ENCODE data around the gene ACADS.
"Not testable (repeated sequence)": the region's sequence is repeated elsewhere in the genome, so short reads cannot be mapped to it uniquely, and the experiment has no call there.

ACADS gene

DNA sequence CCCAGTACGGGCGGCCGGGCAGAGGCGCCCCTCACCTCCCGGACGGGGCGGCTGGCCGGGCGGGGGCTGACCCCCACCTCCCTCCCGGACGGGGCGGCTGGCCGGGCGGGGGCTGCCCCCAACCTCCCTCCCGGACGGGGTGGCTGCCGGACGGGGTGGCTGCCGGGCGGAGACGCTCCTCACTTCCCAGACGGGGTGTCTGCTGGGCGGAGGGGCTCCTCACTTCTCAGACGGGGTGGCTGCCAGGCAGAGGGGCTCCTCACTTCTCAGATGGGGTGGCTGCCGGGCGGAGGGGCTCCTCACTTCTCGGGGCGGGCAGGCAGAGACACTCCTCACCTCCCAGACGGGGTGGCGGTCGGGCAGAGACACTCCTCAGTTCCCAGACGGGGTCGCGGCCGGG, 6.6 kb downstream of the ACADS start:
- DNase-seq: not testable (repeated sequence)

DNA sequence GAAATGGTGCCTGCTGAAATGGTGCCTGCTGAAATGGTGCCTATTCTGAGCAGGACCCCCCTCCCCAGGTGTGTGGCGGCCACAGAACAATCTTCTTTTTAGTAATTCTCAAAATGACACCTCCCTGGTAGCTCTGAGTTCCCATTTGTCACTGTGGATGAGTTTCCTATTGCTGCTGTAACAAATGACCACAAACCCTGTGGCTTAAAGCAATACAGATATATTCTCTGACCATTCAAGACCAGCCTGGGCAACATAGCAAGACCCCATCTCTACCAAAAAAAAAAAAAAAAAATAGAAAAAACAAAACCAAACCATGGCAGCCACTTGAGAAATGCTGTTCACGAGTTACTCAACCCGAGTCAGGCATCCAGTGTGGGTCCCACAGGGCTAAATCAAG, 7.9 kb downstream of the ACADS start:
- DNase-seq: no peak

DNA sequence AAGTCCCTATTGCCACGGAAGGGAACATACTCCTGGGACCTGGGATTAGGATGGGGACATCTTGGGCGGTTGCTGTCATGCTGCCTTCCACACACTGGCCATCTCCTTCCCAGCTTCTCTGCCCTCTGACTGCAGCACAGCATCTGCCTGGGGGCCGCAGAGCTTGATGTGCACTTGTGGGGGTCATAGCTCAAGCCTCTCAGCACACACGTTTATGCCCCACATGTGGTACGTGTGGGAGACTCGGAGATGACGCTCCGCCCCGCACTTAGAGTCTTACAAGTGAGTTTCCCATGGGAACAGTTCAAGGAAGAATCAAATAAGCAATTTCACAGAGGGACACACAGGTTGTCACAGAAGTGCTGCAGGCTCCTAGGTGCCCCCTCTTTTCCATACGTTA, 8.6 kb downstream of the ACADS start:
- no peak for DNase-seq

DNA sequence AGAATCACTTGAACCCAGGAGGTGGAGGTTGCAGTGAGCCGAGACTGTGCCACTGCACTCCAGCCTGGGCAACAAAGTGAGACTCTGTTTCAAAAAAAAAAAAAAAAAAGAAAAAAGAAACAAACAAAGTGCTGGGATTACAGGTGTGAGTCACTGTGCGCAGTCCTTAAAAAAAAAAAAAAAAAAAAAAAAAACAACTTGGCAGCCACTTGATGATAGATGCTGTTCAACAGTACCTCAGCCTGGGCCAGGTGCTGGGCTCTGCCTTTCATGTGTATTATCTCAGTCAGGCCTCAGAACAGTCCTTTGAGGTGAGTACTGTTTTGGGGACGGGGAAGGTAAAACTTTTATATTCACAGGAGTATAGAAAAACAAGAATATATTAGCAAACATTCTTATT, 9.6 kb downstream of the ACADS start:
- DNase-seq: no peak

DNA sequence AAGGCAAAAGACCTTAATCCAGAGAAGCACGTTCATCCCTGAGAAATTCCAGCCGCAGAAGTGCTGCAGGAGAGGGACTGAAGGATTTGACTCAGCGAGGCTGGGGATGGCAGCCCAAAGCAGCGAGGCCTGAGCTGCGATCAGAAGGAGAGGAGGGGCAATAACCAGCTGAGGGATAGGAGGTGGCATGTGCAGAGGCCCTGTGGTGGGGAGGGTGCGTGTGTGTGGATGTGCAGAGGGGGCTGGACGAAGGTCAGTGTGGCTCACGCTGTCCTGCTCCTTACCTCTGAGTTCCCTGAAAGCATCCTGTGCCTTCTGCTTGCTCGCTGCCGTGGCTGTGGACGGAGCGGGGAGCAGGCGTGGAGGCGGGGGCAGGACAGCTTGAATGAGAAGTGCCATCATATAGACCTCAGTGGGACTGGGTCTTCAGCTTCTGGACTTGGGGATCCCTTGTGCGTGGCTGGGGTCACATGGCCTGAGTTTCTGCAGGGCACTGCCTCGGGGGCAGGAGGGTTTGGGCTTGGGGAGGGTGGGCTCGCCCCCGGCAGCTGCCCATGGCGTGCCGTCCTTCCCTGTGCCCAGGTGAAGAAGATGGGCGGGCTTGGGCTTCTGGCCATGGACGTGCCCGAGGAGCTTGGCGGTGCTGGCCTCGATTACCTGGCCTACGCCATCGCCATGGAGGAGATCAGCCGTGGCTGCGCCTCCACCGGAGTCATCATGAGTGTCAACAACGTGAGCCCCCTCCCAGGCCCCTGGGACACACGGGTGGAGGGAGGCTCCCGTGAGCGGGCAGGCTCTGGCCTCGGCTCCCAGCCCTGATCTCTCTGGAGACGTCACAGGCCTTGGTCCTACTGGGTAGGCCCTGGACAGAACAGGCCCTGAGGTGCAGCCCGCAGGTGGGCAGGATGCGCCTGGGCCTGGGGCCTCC, 11.0 kb downstream of the ACADS start:
- no peak for DNase-seq

DNA sequence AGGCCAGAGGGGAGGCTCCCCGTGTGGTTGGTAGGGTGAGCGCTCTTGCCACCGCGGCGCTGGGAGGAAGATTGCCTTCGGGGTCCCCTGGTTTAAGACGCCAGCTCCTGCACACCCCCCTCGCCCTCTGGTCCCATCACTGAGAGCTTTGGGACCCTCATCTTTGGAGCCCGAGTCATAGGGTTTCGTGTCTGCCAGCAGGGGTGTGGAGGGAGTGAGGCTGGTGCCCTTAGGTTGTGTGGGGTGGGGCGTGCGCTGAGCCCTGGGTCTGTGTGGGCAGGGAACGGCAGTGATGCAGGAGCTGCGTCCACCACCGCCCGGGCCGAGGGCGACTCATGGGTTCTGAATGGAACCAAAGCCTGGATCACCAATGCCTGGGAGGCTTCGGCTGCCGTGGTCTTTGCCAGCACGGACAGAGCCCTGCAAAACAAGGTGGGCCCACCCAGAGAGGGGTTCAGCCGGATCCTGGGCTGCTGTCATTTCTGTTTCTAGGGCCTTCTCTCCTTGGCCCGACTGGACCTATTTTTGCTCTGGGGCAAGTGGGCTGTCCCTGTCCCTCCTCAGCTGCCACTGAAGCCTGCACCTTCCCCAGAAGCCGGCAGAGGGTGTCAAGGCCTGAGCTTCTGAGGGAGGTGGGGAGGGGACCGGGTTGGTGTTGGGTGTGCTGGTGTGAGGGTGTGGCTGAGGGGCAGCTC, 12.1 kb downstream of the ACADS start:
- DNase-seq: no peak

DNA sequence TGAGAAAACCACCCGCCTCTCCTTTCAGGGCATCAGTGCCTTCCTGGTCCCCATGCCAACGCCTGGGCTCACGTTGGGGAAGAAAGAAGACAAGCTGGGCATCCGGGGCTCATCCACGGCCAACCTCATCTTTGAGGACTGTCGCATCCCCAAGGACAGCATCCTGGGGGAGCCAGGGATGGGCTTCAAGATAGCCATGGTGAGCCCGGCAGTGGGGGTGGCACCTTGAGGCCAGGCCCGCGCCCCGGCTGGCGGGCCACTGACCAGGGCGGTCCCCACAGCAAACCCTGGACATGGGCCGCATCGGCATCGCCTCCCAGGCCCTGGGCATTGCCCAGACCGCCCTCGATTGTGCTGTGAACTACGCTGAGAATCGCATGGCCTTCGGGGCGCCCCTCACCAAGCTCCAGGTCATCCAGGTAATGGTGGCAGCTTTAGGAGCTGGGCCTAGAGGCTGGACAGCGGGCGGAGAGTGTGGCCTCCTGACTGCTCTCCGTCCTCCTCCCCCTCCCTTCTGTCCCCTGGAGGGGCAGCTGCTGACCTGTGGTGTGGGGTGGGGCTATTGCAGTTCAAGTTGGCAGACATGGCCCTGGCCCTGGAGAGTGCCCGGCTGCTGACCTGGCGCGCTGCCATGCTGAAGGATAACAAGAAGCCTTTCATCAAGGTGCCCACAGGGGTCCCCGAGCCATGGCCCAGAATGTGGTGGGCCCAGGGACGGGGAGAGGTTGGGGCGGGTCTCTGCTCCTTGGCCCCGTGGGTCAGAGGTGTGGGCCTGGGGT, 12.8 kb downstream of the ACADS start:
- no peak for DNase-seq

DNA sequence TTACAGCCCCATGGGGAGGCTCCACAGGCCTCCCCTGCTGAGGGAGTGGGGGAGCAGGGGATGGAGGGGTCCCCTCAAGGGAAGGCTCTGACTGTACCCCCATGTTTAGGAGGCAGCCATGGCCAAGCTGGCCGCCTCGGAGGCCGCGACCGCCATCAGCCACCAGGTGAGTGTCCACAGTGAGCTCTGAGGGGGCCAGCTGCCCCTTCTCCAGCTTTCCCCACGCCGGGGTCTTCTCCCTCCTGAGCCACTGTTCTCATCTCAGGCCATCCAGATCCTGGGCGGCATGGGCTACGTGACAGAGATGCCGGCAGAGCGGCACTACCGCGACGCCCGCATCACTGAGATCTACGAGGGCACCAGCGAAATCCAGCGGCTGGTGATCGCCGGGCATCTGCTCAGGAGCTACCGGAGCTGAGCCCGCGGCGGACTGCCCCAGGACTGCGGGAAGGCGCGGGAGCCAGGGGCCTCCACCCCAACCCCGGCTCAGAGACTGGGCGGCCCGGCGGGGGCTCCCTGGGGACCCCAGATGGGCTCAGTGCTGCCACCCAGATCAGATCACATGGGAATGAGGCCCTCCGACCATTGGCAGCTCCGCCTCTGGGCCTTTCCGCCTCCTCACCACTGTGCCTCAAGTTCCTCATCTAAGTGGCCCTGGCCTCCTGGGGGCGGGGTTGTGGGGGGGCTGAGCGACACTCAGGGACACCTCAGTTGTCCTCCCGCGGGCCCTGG, 13.6 kb downstream of the ACADS start:
- DNase-seq: no peak

DNA sequence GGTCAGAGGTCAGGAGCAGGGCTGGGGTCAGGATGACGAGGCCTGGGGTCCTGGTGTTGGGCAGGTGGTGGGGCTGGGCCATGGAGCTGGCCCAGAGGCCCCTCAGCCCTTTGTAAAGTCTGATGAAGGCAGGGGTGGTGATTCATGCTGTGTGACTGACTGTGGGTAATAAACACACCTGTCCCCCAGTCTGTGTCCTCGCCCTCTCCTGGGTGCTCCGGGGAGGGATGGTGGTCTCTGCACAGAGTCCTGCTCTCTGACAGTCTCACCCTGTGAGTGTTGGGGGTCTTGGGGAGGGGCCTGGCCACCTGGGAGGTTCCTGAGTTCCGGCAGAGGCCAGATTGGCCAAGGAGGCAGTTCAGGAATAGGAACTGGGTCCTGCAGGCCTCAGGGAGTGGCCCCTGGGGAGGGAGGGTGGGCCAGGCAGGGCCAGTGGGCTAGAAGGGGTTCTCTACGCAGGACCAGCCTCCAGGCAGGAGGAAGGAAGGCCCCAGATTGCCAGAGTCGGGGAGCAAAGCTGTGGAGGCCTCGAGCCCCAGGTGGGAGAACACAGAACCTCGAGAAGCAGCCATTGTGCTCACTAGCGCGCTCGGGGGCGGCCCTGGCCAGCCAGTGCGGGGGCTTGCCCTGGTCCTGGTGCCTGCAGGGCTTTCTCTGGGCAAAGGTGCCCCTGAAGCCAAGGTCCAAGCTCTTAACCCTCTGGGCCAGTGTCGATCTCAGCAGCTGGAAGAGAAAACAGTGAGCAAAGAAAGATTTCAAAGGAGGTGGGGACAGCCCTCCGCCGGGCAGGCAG, 14.4 kb downstream of the ACADS start:
- no peak for DNase-seq

DNA sequence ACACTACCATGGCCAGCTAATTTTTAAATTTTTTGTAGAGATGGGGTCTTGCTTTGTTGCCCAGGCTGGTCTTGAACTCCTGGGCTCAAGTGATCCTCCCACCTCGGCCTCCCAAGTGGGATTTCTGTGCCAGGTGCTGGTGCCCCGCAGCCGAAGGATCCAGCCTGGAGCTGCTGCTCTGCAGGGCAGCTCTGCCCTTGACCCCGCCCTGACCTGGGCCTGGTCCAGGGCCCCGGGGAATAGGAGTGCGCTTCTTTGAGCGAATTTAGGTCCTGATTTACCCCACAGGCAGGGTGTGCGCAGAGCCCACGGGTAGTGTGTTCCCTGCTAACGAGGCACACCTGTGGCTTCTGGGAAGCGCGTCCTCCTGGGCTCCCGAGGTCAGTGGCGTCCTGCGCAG, 15.2 kb downstream of the ACADS start:
- no peak for DNase-seq

DNA sequence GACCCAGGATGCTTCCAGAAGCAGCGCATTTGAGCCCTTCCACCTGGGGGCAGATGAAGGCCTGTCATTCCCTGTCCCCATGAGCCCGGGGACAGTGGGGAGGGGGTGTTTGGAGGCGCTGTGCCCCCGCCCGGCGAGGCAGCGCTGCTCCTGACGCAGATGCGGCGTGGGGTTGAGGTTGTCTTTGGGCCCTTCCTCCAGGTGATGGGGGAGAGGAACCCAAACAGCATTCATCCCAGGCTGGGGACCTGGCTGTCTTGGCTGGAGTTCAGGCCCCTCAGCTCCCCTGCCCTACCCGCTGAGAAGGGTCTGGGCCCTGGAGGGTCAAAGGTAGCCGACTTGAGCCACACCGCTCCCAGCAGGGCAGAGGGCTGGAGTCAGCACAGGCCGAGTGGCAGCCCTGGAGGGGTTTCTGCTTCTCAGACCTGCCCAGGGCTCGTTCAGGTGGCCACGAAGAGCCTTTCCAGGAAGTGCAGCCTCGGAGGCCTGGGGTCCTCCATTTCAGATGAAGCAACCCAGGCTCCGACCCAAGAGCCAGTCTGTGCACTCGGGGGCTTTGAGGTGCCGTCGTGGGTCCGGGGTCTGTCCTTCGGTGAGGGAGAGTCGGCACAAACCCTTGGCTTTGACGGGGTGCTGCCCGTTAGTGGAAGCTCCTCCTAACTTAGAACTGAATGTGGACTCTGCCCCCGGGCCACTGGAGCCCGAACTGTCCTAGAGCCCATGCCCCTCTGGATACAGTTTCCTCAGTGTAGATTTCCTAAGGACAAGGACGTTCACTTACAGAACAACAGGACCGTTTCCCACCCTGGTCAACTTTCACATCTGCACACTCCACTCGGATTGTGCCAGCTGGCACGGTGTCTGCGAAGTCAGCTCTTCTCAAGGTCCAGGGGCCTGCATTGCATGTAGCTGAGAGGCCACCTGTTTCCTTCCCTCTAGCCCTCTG, 16.1 kb downstream of the ACADS start:
- no peak for DNase-seq

DNA sequence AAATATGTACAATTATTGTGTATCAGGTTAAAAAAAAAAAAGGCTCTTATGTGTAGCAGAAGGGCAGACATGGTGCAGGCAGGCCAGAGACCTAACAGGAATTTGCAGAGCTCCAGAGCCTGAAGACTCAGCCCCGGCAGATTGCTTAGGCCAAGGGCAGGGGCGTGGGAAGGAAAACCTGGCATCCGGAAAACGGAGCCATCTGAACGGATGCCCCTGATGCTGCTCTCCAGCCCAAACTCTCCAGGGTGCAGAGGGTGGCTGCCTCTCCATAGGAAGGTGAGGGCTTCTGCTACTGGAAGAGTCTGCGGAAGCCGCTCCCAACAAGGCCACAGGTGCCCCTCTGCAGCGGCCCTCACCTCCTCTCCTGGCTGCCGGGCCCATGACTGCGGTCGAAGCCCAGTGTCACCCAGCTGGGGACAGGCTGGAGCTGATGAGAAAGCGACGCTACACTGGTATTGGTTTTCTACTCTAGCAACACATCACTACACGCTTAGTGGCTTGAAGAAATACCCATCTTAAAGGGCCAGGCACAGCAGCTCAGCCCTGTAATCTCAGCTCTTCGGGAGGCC, 19.4 kb downstream of the ACADS start:
- no peak for DNase-seq

DNA sequence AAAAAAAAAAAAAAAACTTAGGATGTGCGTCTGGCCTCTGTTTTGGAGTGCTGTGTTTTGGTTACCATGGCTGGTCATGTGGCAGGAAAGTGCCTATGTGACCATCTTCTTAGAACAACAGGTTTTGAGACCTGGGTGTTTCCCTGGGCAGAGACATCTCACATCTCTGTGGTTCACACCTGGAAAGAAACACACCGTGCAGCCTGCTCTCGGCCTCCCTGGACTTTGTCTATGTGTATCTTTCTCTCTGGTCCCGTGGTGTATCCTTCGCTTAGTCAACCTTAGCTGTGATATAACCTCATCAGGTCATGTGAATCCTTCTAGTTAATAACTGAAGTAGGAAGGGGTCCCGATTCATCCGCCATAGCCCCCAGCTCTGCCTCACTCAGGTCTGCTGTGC, 22.6 kb downstream of the ACADS start:
- no peak for DNase-seq

DNA sequence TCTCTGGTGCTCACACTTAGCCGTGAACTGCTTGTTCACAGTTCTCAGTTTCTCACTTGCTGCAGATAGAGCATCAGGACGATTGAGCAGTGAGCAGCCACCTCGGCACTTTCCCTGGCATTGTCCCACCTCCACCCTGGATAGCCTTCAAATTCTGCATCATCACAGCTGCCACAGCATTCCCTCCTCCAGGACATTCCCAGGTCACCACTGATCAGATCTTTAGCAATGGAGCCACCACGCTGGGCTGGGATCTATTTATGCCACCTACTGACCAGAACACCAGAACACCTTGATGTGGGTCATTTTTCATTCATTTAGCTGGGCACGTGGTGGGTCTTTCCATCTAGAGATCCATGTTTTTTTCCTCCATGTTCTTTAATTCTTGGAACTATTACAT, 23.6 kb downstream of the ACADS start:
- no peak for DNase-seq

DNA sequence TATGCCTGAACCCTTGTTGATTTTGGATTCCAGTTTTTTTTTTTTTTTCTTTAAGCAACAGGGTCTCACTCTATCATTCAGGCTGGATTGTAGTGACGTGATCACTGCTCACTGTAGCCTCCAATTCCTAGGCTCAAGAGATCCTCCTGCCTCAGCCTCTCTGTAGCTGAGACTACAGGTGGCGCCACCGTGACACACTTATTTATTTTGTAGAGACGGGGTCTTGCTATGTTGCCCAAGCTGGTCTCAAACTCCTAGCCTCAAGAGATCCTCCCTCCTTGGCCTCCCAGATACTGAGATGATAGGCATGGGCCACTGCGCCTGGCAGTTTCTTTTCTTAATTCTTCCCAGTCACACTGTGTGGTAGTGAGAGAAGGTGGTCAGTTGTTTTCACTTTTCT, 25.2 kb downstream of the ACADS start:
- no peak for DNase-seq

DNA sequence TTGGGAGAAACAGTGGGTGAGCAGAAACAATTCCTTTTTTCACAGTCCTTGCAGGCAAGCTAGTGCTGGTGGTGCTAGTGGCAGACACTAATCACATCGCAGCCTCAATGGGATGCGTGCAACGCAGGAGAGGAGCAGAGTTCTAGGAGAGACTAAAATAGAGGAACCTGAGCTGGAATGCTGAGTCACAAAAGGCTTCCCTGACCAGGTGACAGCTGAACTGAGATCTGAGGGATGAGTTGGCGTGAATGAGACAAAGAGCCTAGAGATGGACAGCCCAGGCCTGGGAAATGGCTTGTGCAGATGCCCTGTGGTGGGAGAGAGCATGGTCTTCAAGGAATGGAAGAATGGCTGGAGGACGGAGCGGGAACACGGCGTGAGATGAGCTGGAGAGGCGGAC, 25.8 kb downstream of the ACADS start:
- no peak for DNase-seq

DNA sequence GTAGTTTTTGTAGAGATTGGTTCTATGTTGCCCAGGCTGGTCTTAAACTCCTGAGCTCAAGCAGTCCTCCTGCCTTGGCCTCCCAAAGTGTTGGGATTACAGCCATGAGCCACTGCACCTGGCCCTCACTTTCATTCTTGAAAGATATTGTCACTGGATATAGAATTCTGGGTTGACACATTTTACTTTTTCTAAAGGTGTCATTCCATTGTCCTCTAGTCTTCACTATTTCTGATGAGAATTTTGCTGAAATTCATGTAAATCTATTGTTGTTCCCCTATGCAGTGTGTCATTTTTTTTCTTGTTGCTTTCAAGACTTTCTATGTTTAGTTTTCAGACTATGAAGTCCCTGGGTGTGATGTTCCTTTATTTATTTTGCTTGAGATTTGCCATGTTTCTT, 29.2 kb downstream of the ACADS start:
- DNase-seq: no peak

DNA sequence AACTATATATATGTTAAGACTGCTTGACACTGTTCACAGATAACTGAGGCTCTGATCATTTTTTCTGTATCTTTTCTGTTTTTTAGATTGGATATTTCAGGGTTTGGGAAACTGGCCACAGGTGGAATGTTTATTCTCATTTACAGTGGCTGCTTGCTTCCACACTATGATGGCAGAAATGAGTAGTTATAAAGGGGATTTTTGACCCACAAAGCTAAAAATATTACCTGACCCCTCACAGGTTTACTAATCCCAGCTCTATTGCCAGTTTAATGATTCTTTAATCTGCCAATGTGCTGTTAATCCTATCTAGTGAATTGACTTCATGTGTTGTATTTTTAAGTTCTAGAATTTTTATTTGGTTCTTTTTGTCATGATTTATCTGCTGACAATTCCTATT, 29.6 kb downstream of the ACADS start:
- DNase-seq: no peak

DNA sequence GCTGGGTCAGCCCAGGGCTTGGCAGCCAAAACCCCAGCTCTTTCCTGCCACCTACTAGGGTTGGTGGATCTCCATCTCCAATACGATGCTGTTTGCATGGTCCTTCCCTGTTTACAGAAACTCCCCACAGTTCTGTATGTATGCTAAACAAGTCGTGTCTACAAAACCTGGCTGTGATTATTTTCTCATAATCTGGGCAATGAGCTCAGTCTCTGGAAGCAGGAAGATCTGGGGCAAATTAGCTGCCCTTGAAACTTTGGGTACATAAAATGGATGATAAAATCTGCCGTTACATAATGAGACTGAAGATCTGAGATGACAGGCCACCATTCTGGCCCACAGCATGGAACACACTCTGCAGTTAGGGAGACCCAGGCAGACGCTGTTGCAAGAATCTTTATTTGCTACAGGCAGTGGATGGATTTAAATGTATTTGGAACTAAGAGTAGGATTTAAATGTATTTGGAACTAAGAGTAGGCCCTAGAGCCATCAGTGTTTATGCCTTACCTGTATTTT, 31.7 kb downstream of the ACADS start:
- DNase-seq: no peak

DNA sequence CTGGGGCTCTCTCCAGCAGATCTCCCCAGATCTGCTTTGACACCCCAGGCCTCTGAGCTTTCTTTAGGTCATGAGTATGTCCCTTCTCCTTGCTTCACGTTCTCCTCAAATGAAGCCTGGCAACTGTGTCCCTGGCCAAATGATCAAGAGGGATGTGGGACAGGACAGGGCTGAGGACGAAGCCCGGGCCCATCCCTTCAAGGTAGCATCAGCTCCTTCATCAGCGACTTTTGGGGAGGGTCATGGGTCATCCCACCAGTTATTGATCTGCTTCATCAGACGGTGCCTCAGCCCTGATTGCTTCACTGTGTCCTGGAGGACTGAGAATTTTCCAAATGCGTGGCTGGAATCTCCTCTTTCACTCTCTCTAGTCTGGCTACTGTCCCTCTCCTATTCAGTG, 32.3 kb downstream of the ACADS start:
- no peak for DNase-seq
